K562 (cell line): ENCODE results near the gene RPS8. TPM values are rescaled to one million over a fixed set of nuclear protein-coding genes. Genes with fewer than 3 reads are reported as not detected.

Source experiments
- BRCA1 ChIP-seq, 2 experiments: fragments of 450-650 bp in 1 of 2; sonication (generic) in 1 of 2; formaldehyde crosslinking in 1 of 2; IDR thresholded peaks; 2 replicates each; pipeline versions ENCODE4 v1.5.0 to v1.6.1; 2017 to 2020; ENCODE audit warnings: mild to moderate bottlenecking in 1 of 2, missing genetic modification reagents in 1 of 2
- CEBPG ChIP-seq, 3 experiments: fragments of 200-800 bp in 1 of 3; sonication (Bioruptor generic) in 1 of 3; sonication (generic) in 1 of 3; formaldehyde crosslinking in 1 of 3; IDR thresholded peaks in 2 of 3; conservative IDR thresholded peaks in 1 of 3; 2 replicates each; pipeline versions ENCODE4 v1.6.1 to v1.8.0; 2016 to 2022; ENCODE audit warnings: missing compliant biosample characterization in 2 of 3, missing genetic modification characterization in 2 of 3, mild to moderate bottlenecking in 1 of 3, missing genetic modification reagents in 1 of 3
- CTBP1 ChIP-seq: fragments of 450-650 bp; IDR thresholded peaks from 2 replicates; pipeline ENCODE4 v1.6.1; 2016; ENCODE audit warnings: borderline replicate concordance
- ELF2 ChIP-seq: fragments of 250-450 bp; sonication (Bioruptor Pico); IDR thresholded peaks from 2 replicates; pipeline ENCODE4 v1.5.0; 2021; ENCODE audit warnings: mild to moderate bottlenecking
- MIER1 ChIP-seq: fragments of 450-650 bp; IDR thresholded peaks from 2 replicates; pipeline ENCODE4 v1.6.1; 2016; ENCODE audit warnings: antibody characterized with exemption, mild to moderate bottlenecking, low read depth
- NFE2 ChIP-seq: IDR thresholded peaks from 2 replicates; pipeline ENCODE4 v1.6.1; 2014; ENCODE audit warnings: antibody characterized with exemption, low read depth
- NRF1 ChIP-seq, 2 experiments: fragments of 450-650 bp; IDR thresholded peaks in 1 of 2; conservative IDR thresholded peaks in 1 of 2; 2 replicates each; pipeline ENCODE4 v1.6.1; 2014; ENCODE audit warnings: mild to moderate bottlenecking in 2 of 2
- POLR3G ChIP-seq: IDR thresholded peaks from 2 replicates; pipeline ENCODE4 v1.6.1; 2011; ENCODE audit not compliant: insufficient read length, insufficient replicate concordance; ENCODE audit errors: extremely low read depth
- PPARD ChIP-seq: fragments of 250-450 bp; sonication (Bioruptor Pico); IDR thresholded peaks from 2 replicates; pipeline ENCODE4 v1.8.0; 2022; ENCODE audit warnings: inconsistent platforms, mild to moderate bottlenecking, moderate library complexity
- TAF7 ChIP-seq: fragments of 450-650 bp; IDR thresholded peaks from 2 replicates; pipeline ENCODE4 v1.6.1; 2016; ENCODE audit warnings: missing genetic modification characterization, missing compliant biosample characterization
- ZBTB17 ChIP-seq: fragments of 450-650 bp; formaldehyde crosslinking; IDR thresholded peaks from 2 replicates; pipeline ENCODE4 v1.4.0; 2020; ENCODE audit warnings: mild to moderate bottlenecking
- ZKSCAN3 ChIP-seq: fragments of 250-450 bp; sonication (Bioruptor Pico); IDR thresholded peaks from 2 replicates; pipeline ENCODE4 v1.4.0; 2020
- ZNF175 ChIP-seq: fragments of 200-800 bp; sonication (Bioruptor generic); IDR thresholded peaks from 2 replicates; pipeline ENCODE4 v1.6.1; 2016; ENCODE audit warnings: low read depth, mild to moderate bottlenecking, missing genetic modification characterization, missing compliant biosample characterization
- ZNF316 ChIP-seq: fragments of 450-650 bp; IDR thresholded peaks from 2 replicates; pipeline ENCODE4 v1.6.1; 2016
- ZNF830 ChIP-seq: fragments of 250-450 bp; sonication (Bioruptor Pico); IDR thresholded peaks from 2 replicates; pipeline ENCODE4 v1.5.0; 2021; ENCODE audit warnings: mild to moderate bottlenecking
- polyA plus RNA-seq, 8 experiments: library from polyadenylated mRNA; depleted of rRNA in 4 of 8; stranded (reverse) in 5 of 8; unstranded in 3 of 8; fragments of >200 nt; fragmentation: Nextera tagmentation in 2 of 8; fragmentation: Illumina TruSeq in 1 of 8; extraction: Ambion mirVana in 2 of 8; extraction: Trizol in 1 of 8; gene quantifications; 2 replicates each; pipeline versions ENCODE4 v1.2.1 to v1.2.3, GENCODE V29; 2011 to 2014; ENCODE audit warnings: inconsistent platforms in 1 of 8, missing spikeins in 1 of 8
- total RNA-seq, 7 experiments: library from RNA; depleted of rRNA in 6 of 7; stranded (reverse); fragments of >200 nt in 6 of 7; fragmentation: Illumina TruSeq in 2 of 7; extraction: Trizol in 2 of 7; gene quantifications; 2 replicates each; pipeline versions ENCODE4 v1.2.1 to v1.2.3, GENCODE V29; 2011 to 2021; ENCODE audit warnings: low replicate concordance in 1 of 7
- TF ChIP-seq, protein P1 (sequence below): fragments of 450-650 bp; IDR thresholded peaks from 2 replicates; pipeline ENCODE4 v1.6.1; 2016; ENCODE audit warnings: mild to moderate bottlenecking
- TF ChIP-seq, protein P2 (sequence below): fragments of 150-350 bp; IDR thresholded peaks from 2 replicates; pipeline ENCODE4 v1.6.1; 2014; ENCODE audit warnings: low read depth, mild to moderate bottlenecking, low read length, borderline replicate concordance
- TF ChIP-seq, protein P3 (sequence below), 2 experiments: IDR thresholded peaks; 2 replicates each; pipeline ENCODE4 v1.6.1; 2011; ENCODE audit warnings: borderline replicate concordance in 1 of 2, control low read depth in 1 of 2, low read depth in 1 of 2, low read length in 1 of 2, mild to moderate bottlenecking in 1 of 2, mixed read lengths in 1 of 2, moderate library complexity in 1 of 2; ENCODE audit not compliant: insufficient read depth in 1 of 2, insufficient read length in 1 of 2, poor library complexity in 1 of 2, severe bottlenecking in 1 of 2; ENCODE audit errors: extremely low read depth in 1 of 2

Gene RPS8
- total and polyA plus RNA-seq, 9 of the 15 experiments (the other 6 are each of a cell fraction or from before 2014, with no cell fraction given), result 2,431 to 4,168 (median 3,109) TPM

DNA sequence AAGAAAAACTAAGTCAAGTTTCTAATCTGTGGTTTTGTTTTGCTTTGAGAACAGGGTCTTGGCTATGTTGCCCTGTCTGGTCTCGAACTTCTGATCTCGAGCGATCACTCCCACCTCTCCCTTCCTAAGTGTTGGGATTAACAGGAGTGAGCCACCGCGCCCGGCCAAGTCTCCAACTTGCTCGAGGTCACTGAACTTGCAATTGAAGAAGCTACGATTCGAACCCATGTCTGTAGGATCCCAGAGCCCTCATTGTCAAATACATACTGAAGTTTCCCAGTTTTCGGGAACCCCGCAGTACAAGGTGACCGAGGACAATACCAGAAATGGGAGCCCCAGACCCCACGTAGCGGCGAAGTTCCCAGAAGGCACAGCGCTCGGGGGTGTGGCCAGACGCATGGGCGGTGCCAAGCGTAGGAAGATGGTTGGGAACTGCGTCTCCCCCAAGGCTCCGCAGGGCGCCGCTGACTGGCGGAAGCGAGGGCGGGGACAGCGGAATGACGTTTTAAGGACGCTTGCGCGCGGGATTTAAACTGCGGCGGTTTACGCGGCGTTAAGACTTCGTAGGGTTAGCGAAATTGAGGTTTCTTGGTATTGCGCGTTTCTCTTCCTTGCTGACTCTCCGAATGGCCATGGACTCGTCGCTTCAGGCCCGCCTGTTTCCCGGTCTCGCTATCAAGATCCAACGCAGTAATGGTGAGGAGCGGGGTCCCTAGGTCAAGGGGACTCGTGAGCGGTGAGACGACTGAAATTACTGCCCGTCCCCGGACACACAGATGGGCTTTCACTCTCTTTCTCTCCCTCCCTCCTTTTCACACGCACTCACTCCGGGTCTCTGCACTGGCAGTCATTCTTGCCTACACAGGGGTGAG, 35.8 kb upstream of the RPS8 start, which contains the start of gene KIF2C (continued):
- TF ChIP-seq, protein P1, sequence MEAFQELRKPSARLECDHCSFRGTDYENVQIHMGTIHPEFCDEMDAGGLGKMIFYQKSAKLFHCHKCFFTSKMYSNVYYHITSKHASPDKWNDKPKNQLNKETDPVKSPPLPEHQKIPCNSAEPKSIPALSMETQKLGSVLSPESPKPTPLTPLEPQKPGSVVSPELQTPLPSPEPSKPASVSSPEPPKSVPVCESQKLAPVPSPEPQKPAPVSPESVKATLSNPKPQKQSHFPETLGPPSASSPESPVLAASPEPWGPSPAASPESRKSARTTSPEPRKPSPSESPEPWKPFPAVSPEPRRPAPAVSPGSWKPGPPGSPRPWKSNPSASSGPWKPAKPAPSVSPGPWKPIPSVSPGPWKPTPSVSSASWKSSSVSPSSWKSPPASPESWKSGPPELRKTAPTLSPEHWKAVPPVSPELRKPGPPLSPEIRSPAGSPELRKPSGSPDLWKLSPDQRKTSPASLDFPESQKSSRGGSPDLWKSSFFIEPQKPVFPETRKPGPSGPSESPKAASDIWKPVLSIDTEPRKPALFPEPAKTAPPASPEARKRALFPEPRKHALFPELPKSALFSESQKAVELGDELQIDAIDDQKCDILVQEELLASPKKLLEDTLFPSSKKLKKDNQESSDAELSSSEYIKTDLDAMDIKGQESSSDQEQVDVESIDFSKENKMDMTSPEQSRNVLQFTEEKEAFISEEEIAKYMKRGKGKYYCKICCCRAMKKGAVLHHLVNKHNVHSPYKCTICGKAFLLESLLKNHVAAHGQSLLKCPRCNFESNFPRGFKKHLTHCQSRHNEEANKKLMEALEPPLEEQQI, result 0 out of 2 replicates have a peak, but pooled peaks have one; percentile 34
- TF ChIP-seq BRCA1 (IDR thresholded peaks at IDR 0.05) (no peak), BRCA1 (CRISPR knock-in tag; IDR thresholded peaks at IDR 0.05) (no peak), ZNF316 (no peak), TAF7 (tag) (peak; percentile 78), ZNF175 (CRISPR knock-in tag) (no peak), PPARD (CRISPR knock-in tag) (no peak), NRF1 (conservative IDR thresholded peaks at IDR 0.05 in 1 of 2, IDR thresholded peaks at IDR 0.05 in 1 of 2) (peak; percentile 91 to 93), MIER1 (0 out of 2 replicates have a peak, but pooled peaks have one; percentile 55), CTBP1 (peak; percentile 51; the same call in 1 of the 2 replicates), ZBTB17 (CRISPR knock-in tag) (0 out of 2 replicates have a peak, but pooled peaks have one; percentile 26), CEBPG (CRISPR knock-in tag; IDR thresholded peaks at IDR 0.05) (peak; percentile 82; the same call in 1 of the 2 replicates), CEBPG (tag; conservative IDR thresholded peaks at IDR 0.05 in 1 of 2, IDR thresholded peaks at IDR 0.05 in 1 of 2) (no peak), NFE2 (0 out of 2 replicates have a peak, but pooled peaks have one; percentile 19), POLR3G (no peak), ELF2 (CRISPR knock-in tag) (0 out of 2 replicates have a peak, but pooled peaks have one; percentile 4), ZKSCAN3 (CRISPR knock-in tag) (no peak), ZNF830 (CRISPR knock-in tag) (no peak)
- TF ChIP-seq, protein P2, sequence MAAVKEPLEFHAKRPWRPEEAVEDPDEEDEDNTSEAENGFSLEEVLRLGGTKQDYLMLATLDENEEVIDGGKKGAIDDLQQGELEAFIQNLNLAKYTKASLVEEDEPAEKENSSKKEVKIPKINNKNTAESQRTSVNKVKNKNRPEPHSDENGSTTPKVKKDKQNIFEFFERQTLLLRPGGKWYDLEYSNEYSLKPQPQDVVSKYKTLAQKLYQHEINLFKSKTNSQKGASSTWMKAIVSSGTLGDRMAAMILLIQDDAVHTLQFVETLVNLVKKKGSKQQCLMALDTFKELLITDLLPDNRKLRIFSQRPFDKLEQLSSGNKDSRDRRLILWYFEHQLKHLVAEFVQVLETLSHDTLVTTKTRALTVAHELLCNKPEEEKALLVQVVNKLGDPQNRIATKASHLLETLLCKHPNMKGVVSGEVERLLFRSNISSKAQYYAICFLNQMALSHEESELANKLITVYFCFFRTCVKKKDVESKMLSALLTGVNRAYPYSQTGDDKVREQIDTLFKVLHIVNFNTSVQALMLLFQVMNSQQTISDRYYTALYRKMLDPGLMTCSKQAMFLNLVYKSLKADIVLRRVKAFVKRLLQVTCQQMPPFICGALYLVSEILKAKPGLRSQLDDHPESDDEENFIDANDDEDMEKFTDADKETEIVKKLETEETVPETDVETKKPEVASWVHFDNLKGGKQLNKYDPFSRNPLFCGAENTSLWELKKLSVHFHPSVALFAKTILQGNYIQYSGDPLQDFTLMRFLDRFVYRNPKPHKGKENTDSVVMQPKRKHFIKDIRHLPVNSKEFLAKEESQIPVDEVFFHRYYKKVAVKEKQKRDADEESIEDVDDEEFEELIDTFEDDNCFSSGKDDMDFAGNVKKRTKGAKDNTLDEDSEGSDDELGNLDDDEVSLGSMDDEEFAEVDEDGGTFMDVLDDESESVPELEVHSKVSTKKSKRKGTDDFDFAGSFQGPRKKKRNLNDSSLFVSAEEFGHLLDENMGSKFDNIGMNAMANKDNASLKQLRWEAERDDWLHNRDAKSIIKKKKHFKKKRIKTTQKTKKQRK, result no peak
- TF ChIP-seq, protein P3, sequence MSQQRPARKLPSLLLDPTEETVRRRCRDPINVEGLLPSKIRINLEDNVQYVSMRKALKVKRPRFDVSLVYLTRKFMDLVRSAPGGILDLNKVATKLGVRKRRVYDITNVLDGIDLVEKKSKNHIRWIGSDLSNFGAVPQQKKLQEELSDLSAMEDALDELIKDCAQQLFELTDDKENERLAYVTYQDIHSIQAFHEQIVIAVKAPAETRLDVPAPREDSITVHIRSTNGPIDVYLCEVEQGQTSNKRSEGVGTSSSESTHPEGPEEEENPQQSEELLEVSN (IDR thresholded peaks at IDR 0.05; ENCODE audit: borderline replicate concordance in 1 of 2, extremely low read depth in 1 of 2, insufficient read depth in 1 of 2, insufficient read length in 1 of 2, low read depth in 1 of 2, low read length in 1 of 2, poor library complexity in 1 of 2, severe bottlenecking in 1 of 2), result peak; percentile 61 to 82
